AG04449 (cell line): ENCODE results near the gene HMGB4.

Source experiments
- CTCF ChIA-PET: fragments of 350-600 bp; formaldehyde crosslinking; extraction: SDS; loops from one replicate; lab custom pipeline; 2021; ENCODE audit warnings: antibody characterized with exemption; lab: Yijun Ruan, JAX
- POLR2A ChIA-PET: fragments of 400-600, 350-600 bp; formaldehyde crosslinking; extraction: SDS; loops from one replicate; lab custom pipeline; 2020; ENCODE audit warnings: antibody characterized with exemption, inconsistent platforms; lab: Yijun Ruan, JAX
- DNase-seq: peaks from one replicate; pipeline ENCODE4 v3.0.0-alpha.2; 2010; ENCODE audit warnings: low read depth, low spot score
- H3K4me3 ChIP-seq: 2 replicates; pipeline ENCODE4 v1.5.1; 2011; ENCODE audit warnings: low read depth, mild to moderate bottlenecking, control low read depth, low read length
- CTCF ChIP-seq: IDR thresholded peaks from one replicate; pipeline ENCODE4 v1.5.1; 2011; ENCODE audit warnings: mild to moderate bottlenecking, moderate library complexity, low read length, control low read depth, inconsistent platforms; ENCODE audit not compliant: insufficient read depth; ENCODE audit errors: missing control alignments

HMGB4 gene

GRCh38 chr1:33860671-33861070 lies 3.2 kb upstream of the HMGB4 start:
- ChIA-PET POLR2A (no interaction called here), CTCF (no interaction called here)
- no peak overlapping the region for H3K4me3 ChIP-seq
- TF ChIP-seq CTCF = no peak
- no peak for DNase-seq

- ChIA-PET POLR2A (no interaction called here), CTCF (no interaction called here)
- DNase-seq = no peak
- no peak for TF ChIP-seq CTCF
- H3K4me3 ChIP-seq = no peak overlapping the region
These were observed 846 bp downstream of the HMGB4 start for GRCh38 chr1:33864460-33865389.

GRCh38 chr1:33866281-33866680 lies 2.4 kb downstream of the HMGB4 start:
- CTCF ChIA-PET = no interaction called here
- POLR2A ChIA-PET = no interaction called here
- no peak for TF ChIP-seq CTCF

GRCh38 chr1:33867684-33868083 lies 3.8 kb downstream of the HMGB4 start:
- POLR2A ChIA-PET = no interaction called here
- no peak for TF ChIP-seq CTCF

More at GRCh38 chr1:33866281-33866680, 2.4 kb downstream of the HMGB4 start:
- no peak overlapping the region for H3K4me3 ChIP-seq
- no peak for DNase-seq

GRCh38 chr1:33872275-33872674 lies 8.4 kb downstream of the HMGB4 start:
- no peak for TF ChIP-seq CTCF
- CTCF ChIA-PET = no interaction called here
- DNase-seq = no peak
- H3K4me3 ChIP-seq = no peak overlapping the region
- POLR2A ChIA-PET = no interaction called here

More at GRCh38 chr1:33867684-33868083, 3.8 kb downstream of the HMGB4 start:
- CTCF ChIA-PET = no interaction called here
- H3K4me3 ChIP-seq = no peak overlapping the region
- no peak for DNase-seq

GRCh38 chr1:33872683-33873082 lies 8.8 kb downstream of the HMGB4 start:
- POLR2A ChIA-PET = no interaction called here
- no peak for DNase-seq
- CTCF ChIA-PET = no interaction called here
- TF ChIP-seq CTCF = no peak
- H3K4me3 ChIP-seq = no peak overlapping the region
